ENCODE data around the gene SELENOS.
A peak's percentile ranks its signal among the peaks of the same experiment; 100 is the strongest.

SELENOS gene

GRCh38 chr15:101255615-101256241 lies 21.6 kb downstream of the SELENOS start:
- H3K4me3 ChIP-seq (ENCODE audit: low read depth, low read length) = no peak overlapping the region
- TF ChIP-seq CTCF (IDR thresholded peaks at IDR 0.05; ENCODE audit: low read depth, low read length) = no peak
- H3K4me1 ChIP-seq = peaks cover 10% of the 10 kb centered on the region
- no peaks in the 10 kb centered on the region for H3K36me3 ChIP-seq
- no peaks in the 10 kb centered on the region for H3K27me3 ChIP-seq
- peak; percentile 44 for DNase-seq
- no peaks in the 10 kb centered on the region for H3K9me3 ChIP-seq

- Histone ChIP-seq H3K36me3 (no peaks in the 10 kb centered on the region), H3K9me3 (no peaks in the 10 kb centered on the region), H3K4me1 (peaks cover 10% of the 10 kb centered on the region), H3K27me3 (no peaks in the 10 kb centered on the region), H3K4me3 (ENCODE audit: low read depth, low read length) (no peak overlapping the region)
- no peak for TF ChIP-seq CTCF (IDR thresholded peaks at IDR 0.05; ENCODE audit: low read depth, low read length)
- no peak for DNase-seq
Measured at GRCh38 chr15:101255051-101255395, 22.3 kb downstream of the SELENOS start.

- TF ChIP-seq CTCF (IDR thresholded peaks at IDR 0.05; ENCODE audit: low read depth, low read length) = peak; percentile 28
- no peak for DNase-seq
- H3K27me3 ChIP-seq = no peaks in the 10 kb centered on the region
- peaks cover 10% of the 10 kb centered on the region for H3K4me1 ChIP-seq
- no peaks in the 10 kb centered on the region for H3K36me3 ChIP-seq
- no peak overlapping the region for H3K4me3 ChIP-seq (ENCODE audit: low read depth, low read length)
- no peaks in the 10 kb centered on the region for H3K9me3 ChIP-seq
Measured at GRCh38 chr15:101254157-101255050, 22.9 kb downstream of the SELENOS start.

GRCh38 chr15:101252836-101253235 lies 24.4 kb downstream of the SELENOS start:
- peaks cover 5% of the 10 kb centered on the region; the same call in 1 of the 2 replicates for H3K4me1 ChIP-seq
- H3K27me3 ChIP-seq = no peaks in the 10 kb centered on the region
- peak overlapping the region; percentile 66 for H3K4me3 ChIP-seq (ENCODE audit: low read depth, low read length)
- H3K9me3 ChIP-seq = no peaks in the 10 kb centered on the region
- H3K36me3 ChIP-seq = peaks cover 5% of the 10 kb centered on the region; the same call in 1 of the 2 replicates
- DNase-seq = no peak
- TF ChIP-seq CTCF (IDR thresholded peaks at IDR 0.05; ENCODE audit: low read depth, low read length) = no peak

- peak; percentile 91 for DNase-seq
Measured at GRCh38 chr15:101251830-101252820, 25.2 kb downstream of the SELENOS start, which contains the start of gene CHSY1. CHSY1 (minus strand) TSS chr15:101252048; CDS start chr15:101251456, 592 bp downstream.

More at GRCh38 chr15:101251830-101252820, 25.2 kb downstream of the SELENOS start, which contains the start of gene CHSY1:
- no peaks in the 10 kb centered on the region for H3K27me3 ChIP-seq
- H3K36me3 ChIP-seq = peaks cover 12% of the 10 kb centered on the region
- TF ChIP-seq CTCF (IDR thresholded peaks at IDR 0.05; ENCODE audit: low read depth, low read length) = no peak
- peaks cover 11% of the 10 kb centered on the region for H3K4me1 ChIP-seq
- H3K9me3 ChIP-seq = no peaks in the 10 kb centered on the region
- peak within 1 kb of the TSS; percentile 93 for H3K4me3 ChIP-seq (ENCODE audit: low read depth, low read length)
